Natural killer cell (primary cell): ENCODE results near the gene HAAO. TPM values are rescaled to one million over a fixed set of nuclear protein-coding genes. Genes with fewer than 3 reads are reported as not detected.
A peak's percentile ranks its signal among the peaks of the same experiment; 100 is the strongest.

Experiments used
- ATAC-seq, 3 donors: fragments of 150-1000 bp in 2 of 3; fragments of 200-7000 bp in 1 of 3; cut with Tn5 transposase; 1 replicate in 1 of 3; 2 replicates in 2 of 3; pipeline ENCODE4 v1.10.0; 2021; ENCODE audit warnings: mild to moderate bottlenecking in 2 of 3, moderate library complexity in 2 of 3
- DNase-seq, 2 donors: peaks; one replicate each; pipeline versions ENCODE4 v3.0.0 to v3.0.0-alpha.2; 2013 to 2021; ENCODE audit warnings: mixed read lengths in 1 of 2
- H3K27ac ChIP-seq: one replicate; pipeline ENCODE4 v1.5.1; 2013; ENCODE audit warnings: mild to moderate bottlenecking, low read length
- H3K27me3 ChIP-seq: one replicate; pipeline ENCODE4 v1.6.1; 2013; ENCODE audit warnings: low read length; ENCODE audit not compliant: control insufficient read depth, insufficient read depth
- H3K36me3 ChIP-seq: one replicate; pipeline ENCODE4 v1.6.1; 2013; ENCODE audit warnings: low read length; ENCODE audit not compliant: control insufficient read depth, insufficient read depth
- H3K4me1 ChIP-seq: one replicate; pipeline ENCODE4 v1.6.1; 2013; ENCODE audit warnings: low read length; ENCODE audit not compliant: control insufficient read depth, insufficient read depth
- H3K4me3 ChIP-seq: one replicate; pipeline ENCODE4 v1.5.1; 2013; ENCODE audit warnings: low read length
- H3K9me3 ChIP-seq: one replicate; pipeline ENCODE4 v1.6.1; 2013; ENCODE audit warnings: low read length; ENCODE audit not compliant: control insufficient read depth, insufficient read depth
- H3K27ac Mint-ChIP-seq, 2 donors: one replicate each; pipeline ENCODE4 v1.8.0; 2022; ENCODE audit warnings: mild to moderate bottlenecking in 2 of 2, mixed read lengths in 2 of 2, moderate library complexity in 1 of 2
- H3K27me3 Mint-ChIP-seq, 2 donors: one replicate each; pipeline ENCODE4 v1.8.0; 2022; ENCODE audit warnings: low read depth in 2 of 2, mixed read lengths in 2 of 2
- H3K36me3 Mint-ChIP-seq: one replicate; pipeline ENCODE4 v1.8.0; 2022; ENCODE audit warnings: mixed read lengths
- H3K4me1 Mint-ChIP-seq, 2 donors: one replicate each; pipeline ENCODE4 v1.8.0; 2022; ENCODE audit warnings: mixed read lengths in 2 of 2
- H3K4me3 Mint-ChIP-seq: one replicate; pipeline ENCODE4 v1.8.0; 2022; ENCODE audit warnings: mild to moderate bottlenecking, moderate library complexity, mixed read lengths
- H3K9me3 Mint-ChIP-seq, 2 donors: one replicate each; pipeline ENCODE4 v1.8.0; 2022; ENCODE audit warnings: mixed read lengths in 2 of 2
- CTCF ChIP-seq: fragments of 200-600 bp; IDR thresholded peaks from one replicate; pipeline ENCODE4 v1.8.0; 2022; ENCODE audit warnings: antibody characterized with exemption
- WGBS: methylation state at CpG from one replicate; pipeline ENCODE4 v1.1.7; 2013; ENCODE audit warnings: missing lambda C conversion rate; ENCODE audit not compliant: insufficient coverage; 5-methylcytosine and 5-hydroxymethylcytosine counted together
- intact Hi-C: fragments of 100-400 bp; cut with micrococcal nuclease; formaldehyde crosslinking; loops from one replicate; pipeline ENCODE4 v1.14.2; 2022
- total RNA-seq, 4 donors: library from RNA; stranded (reverse); fragments of 120-200 nt in 1 of 4; gene quantifications; one replicate each; pipeline versions ENCODE4 v1.2.3 to v1.2.4, GENCODE V29; 2013 to 2022

HAAO gene
- total RNA-seq, 3 donors from 2014 or later (not counting 1 experiment from before 2014, with no cell fraction given): 0.35 to 1.3 (median 0.68) TPM

- 83% methylated on average over 4 of the region's 4 CpGs for WGBS
- no peak overlapping the region for H3K4me3 Mint-ChIP-seq
- peaks cover 4 to 6% of the 10 kb centered on the region in 2 donors for H3K4me1 Mint-ChIP-seq
These were observed 47.6 kb upstream of the HAAO start for GRCh38 chr2:42839809-42840501.

GRCh38 chr2:42838133-42838532 is 45.8 kb upstream of the HAAO start:
- H3K36me3 Mint-ChIP-seq: no peaks in the 10 kb centered on the region
- intact Hi-C loops: no loop called here
- H3K9me3 ChIP-seq: no peaks in the 10 kb centered on the region
- peaks cover 4 to 6% of the 10 kb centered on the region in 2 donors for H3K4me1 Mint-ChIP-seq
- H3K9me3 Mint-ChIP-seq: no peaks in the 10 kb centered on the region
- no peaks in the 10 kb centered on the region for H3K36me3 ChIP-seq
- DNase-seq: no peak
- H3K4me3 ChIP-seq: no peak overlapping the region
- no peak for TF ChIP-seq CTCF
- no peaks in the 10 kb centered on the region for H3K4me1 ChIP-seq
- H3K27ac Mint-ChIP-seq: no peak overlapping the region
- H3K27ac ChIP-seq: no peak overlapping the region
- no peaks in the 10 kb centered on the region for H3K27me3 ChIP-seq
- no peaks in the 10 kb centered on the region for H3K27me3 Mint-ChIP-seq
- 98% methylated on average over 5 of the region's 5 CpGs for WGBS
- no peak for ATAC-seq
- no peak overlapping the region for H3K4me3 Mint-ChIP-seq

More at GRCh38 chr2:42839809-42840501, 47.6 kb upstream of the HAAO start:
- no peaks in the 10 kb centered on the region for H3K36me3 Mint-ChIP-seq
- H3K4me1 ChIP-seq: no peaks in the 10 kb centered on the region
- no peaks in the 10 kb centered on the region for H3K9me3 ChIP-seq
- H3K27ac Mint-ChIP-seq: no peak overlapping the region
- no peak overlapping the region for H3K4me3 ChIP-seq
- no peaks in the 10 kb centered on the region for H3K27me3 ChIP-seq
- no peak for ATAC-seq
- no peak for TF ChIP-seq CTCF
- DNase-seq: no peak
- no peaks in the 10 kb centered on the region for H3K9me3 Mint-ChIP-seq
- no peak overlapping the region for H3K27ac ChIP-seq
- no peaks in the 10 kb centered on the region for H3K36me3 ChIP-seq
- peaks cover 0 to 3% of the 10 kb centered on the region in 2 donors for H3K27me3 Mint-ChIP-seq
- intact Hi-C loops: no loop called here

GRCh38 chr2:42835577-42836371 is 43.4 kb upstream of the HAAO start:
- Mint-ChIP-seq H3K4me1 (peaks cover 4 to 6% of the 10 kb centered on the region in 2 donors), H3K9me3 (no peaks in the 10 kb centered on the region), H3K27ac (no peak overlapping the region), H3K4me3 (no peak overlapping the region), H3K36me3 (no peaks in the 10 kb centered on the region), H3K27me3 (no peaks in the 10 kb centered on the region)
- 80% methylated on average over 5 of the region's 5 CpGs for WGBS
- H3K9me3 ChIP-seq: no peaks in the 10 kb centered on the region
- no peaks in the 10 kb centered on the region for H3K36me3 ChIP-seq
- no peak overlapping the region for H3K27ac ChIP-seq
- intact Hi-C loops: no loop called here
- ATAC-seq (peak in 1 of 3 donors; percentile 41), DNase-seq (no peak)
- H3K27me3 ChIP-seq: no peaks in the 10 kb centered on the region
- no peak overlapping the region for H3K4me3 ChIP-seq
- TF ChIP-seq CTCF: no peak
- no peaks in the 10 kb centered on the region for H3K4me1 ChIP-seq
